GM19467 (cell line): Measurements from ENCODE around the gene SHLD2.
"Not testable (repeated sequence)": the region's sequence is repeated elsewhere in the genome, so short reads cannot be mapped to it uniquely, and the experiment has no call there.

Experiments
- ATAC-seq: cut with Tn5 transposase; IDR thresholded peaks from one replicate; pipeline ENCODE4 v1.9.1; 2021; ENCODE audit warnings: mild to moderate bottlenecking, moderate library complexity; ENCODE audit not compliant: unreplicated experiment

SHLD2 gene

DNA sequence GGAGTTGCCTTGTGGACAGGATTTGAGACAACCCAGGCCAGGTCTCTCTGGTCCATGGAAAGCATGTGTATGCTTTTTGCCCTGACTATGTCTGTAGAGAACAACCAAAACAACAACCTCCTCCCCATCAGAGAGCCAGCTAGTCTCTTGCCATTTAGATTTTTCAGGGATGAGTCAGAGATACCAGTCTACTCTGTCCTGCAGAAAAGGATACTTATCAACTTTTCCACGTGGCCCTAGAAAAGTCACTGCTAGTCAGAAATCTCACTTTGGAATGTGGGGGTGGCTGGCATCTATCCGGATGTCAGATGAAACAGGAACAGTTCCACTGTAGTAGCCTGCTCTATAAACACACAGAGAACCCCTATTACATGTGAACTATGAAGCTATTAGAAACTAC is 116.8 kb downstream of the SHLD2 start:
- ATAC-seq: not testable (repeated sequence)

DNA sequence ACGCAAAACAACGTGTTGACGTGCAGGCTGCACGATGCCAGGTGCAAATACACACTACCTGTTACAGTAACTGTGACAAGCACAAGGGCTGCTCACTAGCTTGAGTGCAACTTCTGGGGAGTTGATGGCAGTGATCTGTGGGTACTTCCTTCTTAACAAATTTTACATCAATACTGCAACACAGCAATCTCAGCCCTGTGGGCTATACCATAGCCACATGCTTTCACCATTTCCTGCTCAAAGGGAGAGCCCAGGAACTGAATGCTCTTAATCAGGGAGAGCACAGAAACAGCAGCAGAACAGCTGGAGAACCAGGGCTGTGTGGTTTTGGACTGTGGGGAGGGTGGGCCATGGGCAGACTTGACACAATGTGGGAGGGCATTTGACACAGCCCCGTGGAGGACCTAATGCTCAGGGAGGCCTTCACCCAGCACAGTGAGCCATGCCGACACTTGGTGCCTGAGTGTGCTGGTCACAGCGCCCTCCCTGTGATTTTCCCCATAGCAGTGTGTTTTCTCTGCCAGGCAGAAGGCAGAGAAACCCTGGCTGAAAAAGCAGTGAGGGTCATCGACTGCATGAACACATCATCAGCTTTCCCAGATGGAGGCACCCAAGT is 118.3 kb downstream of the SHLD2 start:
- ATAC-seq: not testable (repeated sequence)

DNA sequence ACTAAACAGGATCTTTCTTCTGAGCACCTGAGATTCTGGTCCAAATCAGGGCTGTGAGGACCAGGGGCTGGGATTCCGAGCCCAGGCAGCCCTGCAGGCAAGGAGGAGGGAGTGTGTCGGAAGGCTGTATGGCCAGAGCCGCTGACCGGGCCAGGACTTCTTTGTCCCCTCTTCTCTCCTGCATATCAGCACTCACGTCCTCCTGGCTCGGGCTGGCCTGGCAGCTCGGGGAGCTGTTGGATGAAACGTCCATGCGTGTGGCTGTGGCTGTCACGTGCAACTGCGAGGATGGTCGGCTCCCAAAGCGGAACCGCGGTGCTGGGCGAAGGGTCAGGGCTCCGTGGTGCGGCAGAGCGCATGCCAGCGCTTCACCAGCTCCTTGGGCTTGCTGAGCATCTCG is 118.8 kb downstream of the SHLD2 start:
- ATAC-seq: not testable (repeated sequence)

DNA sequence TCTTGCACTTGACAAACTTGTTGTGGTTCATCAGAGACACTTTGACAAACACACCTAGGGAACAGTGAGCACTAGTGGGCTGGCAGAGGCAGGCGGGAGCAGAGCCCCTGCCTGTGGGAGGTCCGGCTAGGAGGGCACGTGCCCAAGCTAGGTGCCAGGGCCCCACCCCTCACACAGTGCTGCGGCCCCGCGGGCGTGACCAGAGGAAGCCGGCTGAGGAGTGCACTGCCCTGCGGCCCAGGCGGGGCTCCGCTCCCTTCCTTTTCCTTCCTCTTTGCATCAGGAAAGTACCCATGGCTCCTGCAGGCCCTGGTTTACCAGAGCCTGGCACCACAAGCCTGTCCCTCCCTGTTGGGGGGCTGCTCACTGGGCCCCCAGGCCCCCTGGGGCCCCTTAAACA is 121.1 kb downstream of the SHLD2 start:
- ATAC-seq: not testable (repeated sequence)

DNA sequence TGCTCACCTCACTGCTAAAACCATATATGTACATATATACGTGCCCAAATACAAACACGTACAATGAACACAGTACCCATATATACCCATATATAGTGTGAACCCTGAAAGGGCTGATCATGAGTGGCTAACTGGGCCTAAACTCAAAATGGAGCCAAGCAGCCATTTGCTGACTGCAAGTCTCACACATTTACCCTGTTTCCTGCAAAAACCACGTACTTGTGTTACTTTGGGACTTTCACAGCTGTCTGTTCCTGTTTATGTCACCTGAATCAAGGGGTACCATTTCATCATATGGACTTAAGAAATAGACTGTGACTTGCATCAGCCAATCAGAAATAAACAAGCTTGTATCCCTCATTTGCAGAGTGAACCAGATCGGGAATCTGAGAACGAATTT is 124.4 kb downstream of the SHLD2 start:
- not testable (repeated sequence) for ATAC-seq

GRCh38 chr10:87222789-87223188 is 127.8 kb downstream of the SHLD2 start:
- ATAC-seq: not testable (repeated sequence)

GRCh38 chr10:87225148-87225547 is 130.1 kb downstream of the SHLD2 start, which contains the start of gene NUTM2A:
Gene NUTM2A (plus strand): TSS chr10:87225448. CDS start chr10:87225831, 383 bp downstream.
- not testable (repeated sequence) for ATAC-seq

DNA sequence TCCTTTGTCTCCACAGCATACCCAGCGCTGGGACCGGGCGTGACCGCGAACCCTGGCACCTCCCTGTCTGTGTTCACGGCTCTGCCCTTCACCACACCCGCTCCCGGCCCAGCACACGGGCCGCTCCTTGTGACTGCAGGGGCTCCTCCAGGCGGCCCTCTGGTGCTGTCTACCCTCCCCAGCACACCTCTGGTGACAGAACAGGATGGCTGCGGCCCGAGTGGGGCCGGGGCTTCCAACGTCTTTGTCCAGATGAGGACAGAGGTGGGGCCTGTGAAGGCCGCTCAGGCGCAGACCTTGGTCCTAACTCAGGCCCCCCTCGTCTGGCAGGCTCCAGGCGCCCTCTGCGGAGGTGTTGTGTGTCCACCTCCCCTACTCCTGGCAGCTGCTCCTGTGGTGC is 133.2 kb downstream of the SHLD2 start:
- not testable (repeated sequence) for ATAC-seq

- ATAC-seq: not testable (repeated sequence)
These were observed 134.2 kb downstream of the SHLD2 start for GRCh38 chr10:87229211-87229610.

GRCh38 chr10:87234854-87235253 is 139.8 kb downstream of the SHLD2 start:
- ATAC-seq: not testable (repeated sequence)

DNA sequence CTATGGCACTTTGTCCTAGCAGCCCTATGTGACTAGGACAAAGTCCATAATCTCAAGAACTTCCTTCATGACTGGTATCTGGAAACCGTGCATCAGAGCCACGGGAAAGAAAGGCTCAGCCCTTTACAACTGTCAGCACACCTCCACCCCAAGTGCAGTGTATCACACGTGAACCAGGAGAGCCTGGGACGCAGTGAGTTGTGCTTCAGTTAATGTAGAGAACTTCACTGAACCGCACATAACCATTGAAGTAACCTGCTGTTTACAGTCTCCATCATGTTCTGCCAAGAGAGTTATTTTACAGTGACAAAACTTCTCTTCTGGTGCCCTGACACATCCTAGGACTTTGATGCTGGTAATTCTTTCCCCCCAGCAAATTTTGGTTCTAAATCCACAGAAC is 142.2 kb downstream of the SHLD2 start:
- not testable (repeated sequence) for ATAC-seq

- ATAC-seq: not testable (repeated sequence)
These were observed 144.4 kb downstream of the SHLD2 start for GRCh38 chr10:87239346-87239808.
